Right lobe of liver (tissue), 4 donors: ENCODE measurements around the gene DNASE1.

ENCODE experiments used
- CTCF ChIP-seq, 4 donors: fragments of 200-600 bp in 3 of 4; fragments of 450-650 bp in 1 of 4; IDR thresholded peaks; one replicate each; pipeline versions ENCODE4 v1.5.1 to v1.8.0; 2016 to 2022; ENCODE audit warnings: antibody characterized with exemption in 4 of 4, mild to moderate bottlenecking in 2 of 4
- POLR2A ChIP-seq: fragments of 450-650 bp; IDR thresholded peaks from one replicate; pipeline ENCODE4 v1.6.1; 2017; ENCODE audit warnings: antibody characterized with exemption, mild to moderate bottlenecking
- donor health status: DM: no; HTN: no; CAD: no.
- donor health status: DM: no; HTN: no; CAD: no.
- donor health status: DM: no; HTN: yes; CAD: no.

GRCh38 chr16:3611146-3611975, 43.1 kb upstream of the DNASE1 start, which contains the start of gene SLX4:
- TF ChIP-seq POLR2A (peak; percentile 90), CTCF (IDR thresholded peaks at IDR 0.05) (no peak)
